HG03025 (cell line): ENCODE data around the gene HSPA4.

Source experiments
- ATAC-seq: cut with Tn5 transposase; IDR thresholded peaks from one replicate; pipeline ENCODE4 v1.9.1; 2021; ENCODE audit warnings: mild to moderate bottlenecking, moderate library complexity; ENCODE audit not compliant: unreplicated experiment, low FRiP score

The HSPA4 gene

GRCh38 chr5:133086366-133086875, 34.6 kb downstream of the HSPA4 start:
- no peak for ATAC-seq

- no peak for ATAC-seq
Measured at GRCh38 chr5:133088064-133088463, 36.3 kb downstream of the HSPA4 start.

- no peak for ATAC-seq
Measured at GRCh38 chr5:133091034-133091433, 39.2 kb downstream of the HSPA4 start.

DNA sequence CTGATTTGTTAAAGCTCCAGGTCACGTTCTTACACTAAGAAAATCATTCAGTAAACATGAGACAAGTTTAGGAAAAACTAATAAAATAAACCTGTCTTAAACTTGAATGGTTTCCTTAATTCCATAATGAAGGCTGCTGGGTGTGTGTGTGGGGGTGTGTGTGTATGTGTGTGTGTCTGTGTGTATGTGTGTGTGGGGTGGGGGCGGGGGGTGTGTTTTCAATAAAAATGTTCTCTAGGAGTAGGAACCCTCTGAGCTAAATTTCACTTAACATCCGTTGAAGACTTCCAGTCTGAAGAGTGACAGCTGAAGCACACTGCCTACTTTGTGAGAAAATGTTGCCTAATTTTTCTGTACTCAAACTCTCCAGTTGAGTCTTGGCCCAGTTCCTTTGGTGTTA, 54.5 kb downstream of the HSPA4 start:
- no peak for ATAC-seq

DNA sequence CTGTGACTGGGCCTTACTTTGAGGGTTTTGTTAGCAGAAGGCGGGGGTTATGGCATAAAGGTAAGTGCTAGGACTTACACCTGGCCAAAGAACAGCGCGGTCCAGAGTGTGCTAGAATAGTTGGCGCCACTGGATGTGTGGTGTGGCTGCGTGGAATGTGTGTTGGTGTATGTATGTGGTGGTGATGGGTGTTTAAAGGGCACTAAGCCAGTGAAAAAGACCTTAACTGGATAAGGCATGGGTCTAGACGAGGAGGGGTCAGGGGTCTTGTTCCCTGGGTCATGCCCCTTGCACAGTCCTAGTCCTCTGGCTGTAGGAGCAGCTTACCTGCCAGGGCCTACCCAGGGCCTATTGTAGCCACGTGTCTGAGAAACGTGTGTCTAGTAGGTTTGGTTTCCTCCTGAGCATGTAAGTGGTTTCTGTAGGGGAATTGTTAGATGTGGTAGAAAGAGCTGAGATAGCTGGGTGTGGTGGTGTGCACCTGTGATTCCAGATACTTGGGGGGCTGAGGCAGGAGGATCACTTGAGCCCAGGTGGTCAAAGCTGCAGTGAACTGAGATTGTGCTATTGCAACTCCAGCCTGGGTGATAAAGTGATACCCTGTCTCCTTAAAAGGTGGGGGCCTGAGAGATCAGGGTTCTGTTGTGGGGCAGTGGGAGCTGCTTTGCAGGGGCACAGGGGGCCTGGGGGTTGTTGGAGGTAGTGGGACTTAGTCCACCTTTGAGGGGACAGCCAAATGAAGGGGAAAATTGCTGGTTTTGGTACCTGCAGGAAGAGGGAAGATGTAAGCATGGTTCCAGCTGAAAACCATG, 55.2 kb downstream of the HSPA4 start:
- no peak for ATAC-seq

GRCh38 chr5:133108481-133108921, 56.7 kb downstream of the HSPA4 start:
- ATAC-seq = no peak

GRCh38 chr5:133109655-133110483, 58.1 kb downstream of the HSPA4 start:
- ATAC-seq = no peak

DNA sequence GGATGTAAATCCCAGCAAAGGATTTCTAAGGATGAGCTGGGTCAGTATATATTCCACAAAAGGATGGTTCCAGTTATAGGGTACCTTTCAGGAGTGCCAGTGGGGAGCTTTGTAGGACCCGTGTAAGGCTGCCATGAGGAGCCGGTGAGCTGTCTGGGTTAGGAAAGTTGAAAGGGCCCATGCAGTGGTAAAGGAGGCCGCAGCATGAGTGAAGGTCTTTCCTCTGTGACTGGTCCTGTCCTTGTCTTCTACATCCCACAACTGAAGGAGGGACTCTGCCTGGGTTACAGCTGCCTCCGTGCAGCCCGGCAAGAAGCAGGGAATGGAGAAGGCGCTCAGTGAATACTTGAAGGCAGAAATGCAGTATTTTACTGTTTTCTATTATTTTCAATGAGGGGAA, 58.9 kb downstream of the HSPA4 start:
- no peak for ATAC-seq

GRCh38 chr5:133111299-133111698, 59.5 kb downstream of the HSPA4 start:
- ATAC-seq = no peak

DNA sequence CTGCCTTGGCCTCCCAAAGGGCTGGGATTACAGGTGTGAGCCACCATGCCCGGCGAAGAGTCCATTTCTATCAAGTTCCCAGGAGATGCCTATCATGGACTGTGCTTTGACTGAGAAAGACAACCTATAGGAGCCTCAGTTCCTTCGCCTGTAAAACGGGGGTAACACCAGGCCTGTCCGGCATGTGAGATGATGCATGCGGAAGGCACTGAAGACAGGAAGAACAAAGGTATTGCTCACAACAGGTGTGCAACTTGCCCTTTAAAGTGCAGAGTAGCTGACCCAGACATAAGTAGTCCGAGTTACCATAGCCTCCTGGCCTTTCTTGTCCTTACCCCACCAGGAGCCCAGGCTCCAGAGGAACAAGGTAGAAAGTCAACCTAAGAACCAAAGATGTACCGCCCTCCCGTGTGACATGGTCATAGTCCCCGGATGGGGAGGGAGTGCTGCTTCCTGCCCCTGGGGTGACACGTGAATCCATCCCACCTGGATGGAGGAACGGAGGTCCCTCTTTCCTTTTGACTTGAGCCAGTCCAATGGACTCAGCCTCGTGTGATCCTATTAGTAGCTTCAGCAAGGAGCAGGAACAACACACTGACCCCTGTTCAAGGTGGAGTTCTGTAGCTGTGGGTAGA, 60.3 kb downstream of the HSPA4 start:
- ATAC-seq = no peak

GRCh38 chr5:133113331-133114061, 61.7 kb downstream of the HSPA4 start:
- no peak for ATAC-seq

- no peak for ATAC-seq
Measured at GRCh38 chr5:133114166-133114932, 62.5 kb downstream of the HSPA4 start.

GRCh38 chr5:133114933-133115310, 63.1 kb downstream of the HSPA4 start:
- no peak for ATAC-seq

DNA sequence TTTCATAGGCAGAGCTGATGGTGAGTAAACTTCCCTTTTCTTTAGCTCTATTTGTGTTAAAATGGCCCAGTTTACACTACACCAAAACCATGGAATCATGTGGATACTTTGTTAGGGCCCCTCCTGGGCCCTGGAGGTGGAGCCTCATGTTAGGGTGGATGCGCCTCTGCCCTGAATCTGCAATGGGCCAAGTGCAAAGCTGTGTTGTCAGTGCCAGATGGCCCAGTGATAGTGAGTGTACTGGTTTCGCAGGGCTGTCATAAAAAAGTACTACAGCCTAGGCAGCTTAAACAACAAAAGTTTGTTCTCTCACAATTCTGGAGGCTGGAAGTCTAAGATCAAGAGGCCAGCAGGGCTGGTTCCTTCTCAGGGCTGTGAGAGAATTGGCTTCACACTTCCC, 64.8 kb downstream of the HSPA4 start:
- no peak for ATAC-seq

- no peak for ATAC-seq
Measured at GRCh38 chr5:133117166-133117911, 65.5 kb downstream of the HSPA4 start.

GRCh38 chr5:133117912-133118445, 66.2 kb downstream of the HSPA4 start:
- no peak for ATAC-seq

GRCh38 chr5:133118741-133119140, 66.9 kb downstream of the HSPA4 start:
- no peak for ATAC-seq

DNA sequence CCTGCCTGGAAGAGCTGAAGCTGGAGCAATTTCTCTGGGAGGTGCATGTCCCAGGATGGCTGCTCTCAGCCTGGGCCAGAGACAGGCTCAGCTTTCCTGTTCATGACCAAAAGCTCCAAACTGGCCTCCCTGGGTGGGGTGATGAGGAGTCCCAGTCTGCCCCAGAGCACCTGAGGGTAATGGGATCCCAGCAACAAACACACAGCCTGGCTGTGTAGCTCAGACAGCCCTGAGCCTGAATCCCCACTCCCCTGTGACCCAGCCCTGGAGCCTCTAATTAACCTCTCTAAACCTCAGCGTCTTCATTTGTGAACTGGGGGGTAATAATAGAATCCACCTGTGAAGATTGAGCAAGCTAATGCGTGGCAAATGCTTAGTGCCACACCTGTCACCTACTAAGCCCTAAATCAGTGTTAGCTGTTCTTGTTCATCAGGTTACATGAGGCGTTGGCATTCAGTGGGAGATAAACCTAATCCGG, 67.5 kb downstream of the HSPA4 start:
- ATAC-seq = no peak
